H9 (cell line): Measurements from ENCODE around the gene TMEM244. TPM values are rescaled to one million over a fixed set of nuclear protein-coding genes. Genes with fewer than 3 reads are reported as not detected.

Experiments
- DNase-seq: peaks from one replicate; pipeline ENCODE4 v3.0.0-alpha.2; 2017
- H2AFZ ChIP-seq: one replicate; pipeline ENCODE4 v1.6.1; 2013; ENCODE audit warnings: mild to moderate bottlenecking, low read length, control low read depth, moderate library complexity
- H2AK5ac ChIP-seq: 2 replicates; pipeline ENCODE4 v1.6.1; 2013; ENCODE audit warnings: low read length, control low read depth, mixed read lengths; ENCODE audit not compliant: insufficient read length
- H2BK120ac ChIP-seq: one replicate; pipeline ENCODE4 v1.6.1; 2013; ENCODE audit warnings: low read depth, mild to moderate bottlenecking, low read length, control low read depth, inconsistent platforms; ENCODE audit not compliant: poor library complexity, severe bottlenecking
- H2BK12ac ChIP-seq: 2 replicates; pipeline ENCODE4 v1.6.1; 2013; ENCODE audit warnings: low read length, control low read depth, mixed read lengths, low read depth; ENCODE audit not compliant: insufficient read length
- H2BK15ac ChIP-seq: 2 replicates; pipeline ENCODE4 v1.6.1; 2013; ENCODE audit warnings: low read depth, low read length, control low read depth
- H2BK20ac ChIP-seq: one replicate; pipeline ENCODE4 v1.6.1; 2013; ENCODE audit warnings: low read depth, mild to moderate bottlenecking, low read length, control low read depth, inconsistent platforms; ENCODE audit not compliant: poor library complexity, severe bottlenecking
- H2BK5ac ChIP-seq: 2 replicates; pipeline ENCODE4 v1.6.1; 2013; ENCODE audit warnings: low read length, control low read depth, mixed read lengths; ENCODE audit not compliant: insufficient read length
- H3K14ac ChIP-seq: 2 replicates; pipeline ENCODE4 v1.6.1; 2013; ENCODE audit warnings: low read length, control low read depth; ENCODE audit not compliant: insufficient read depth
- H3K18ac ChIP-seq: 2 replicates; pipeline ENCODE4 v1.6.1; 2013; ENCODE audit warnings: low read depth, mild to moderate bottlenecking, mixed read lengths, low read length, control low read depth; ENCODE audit not compliant: insufficient read length
- H3K23ac ChIP-seq: 2 replicates; pipeline ENCODE4 v1.6.1; 2013; ENCODE audit warnings: low read length, control low read depth, mixed read lengths, low read depth; ENCODE audit not compliant: insufficient read length
- H3K23me2 ChIP-seq: 2 replicates; pipeline ENCODE4 v1.6.1; 2013; ENCODE audit warnings: low read depth, mild to moderate bottlenecking, mixed read lengths, low read length, control low read depth; ENCODE audit not compliant: insufficient read length, poor library complexity, severe bottlenecking
- H3K27ac ChIP-seq: 2 replicates; pipeline ENCODE4 v1.5.1; 2013; ENCODE audit warnings: low read length, control low read depth, mixed read lengths, low read depth; ENCODE audit not compliant: insufficient read length
- H3K27me3 ChIP-seq: 2 replicates; pipeline ENCODE4 v1.6.1; 2013; ENCODE audit warnings: low read length, control low read depth, inconsistent platforms; ENCODE audit not compliant: insufficient read depth
- H3K4ac ChIP-seq: 2 replicates; pipeline ENCODE4 v1.6.1; 2013; ENCODE audit warnings: low read depth, mild to moderate bottlenecking, control low read depth, inconsistent platforms, low read length, moderate library complexity
- H3K4me1 ChIP-seq: 2 replicates; pipeline ENCODE4 v1.6.1; 2013; ENCODE audit warnings: low read length, control low read depth, inconsistent platforms; ENCODE audit not compliant: insufficient read depth
- H3K4me2 ChIP-seq: 2 replicates; pipeline ENCODE4 v1.6.1; 2013; ENCODE audit warnings: low read length, control low read depth, mixed read lengths; ENCODE audit not compliant: insufficient read length, insufficient read depth
- H3K56ac ChIP-seq: 2 replicates; pipeline ENCODE4 v1.6.1; 2013; ENCODE audit warnings: low read depth, mild to moderate bottlenecking, mixed read lengths, low read length, control low read depth; ENCODE audit not compliant: insufficient read length
- H3K79me1 ChIP-seq: 2 replicates; pipeline ENCODE4 v1.6.1; 2013; ENCODE audit warnings: low read depth, mild to moderate bottlenecking, moderate library complexity, low read length, control low read depth, inconsistent platforms; ENCODE audit not compliant: insufficient read depth, poor library complexity, severe bottlenecking
- H3K79me2 ChIP-seq: 2 replicates; pipeline ENCODE4 v1.6.1; 2013; ENCODE audit warnings: low read length, control low read depth, inconsistent platforms; ENCODE audit not compliant: insufficient read depth
- H3K9ac ChIP-seq: 2 replicates; pipeline ENCODE4 v1.6.1; 2013; ENCODE audit warnings: low read length, control low read depth, mixed read lengths; ENCODE audit not compliant: insufficient read length; ENCODE audit errors: extremely low read depth
- H3K9me3 ChIP-seq: one replicate; pipeline ENCODE4 v1.6.1; 2013; ENCODE audit warnings: low read depth, low read length, inconsistent platforms; ENCODE audit not compliant: control insufficient read depth
- H3T11ph ChIP-seq: one replicate; pipeline ENCODE4 v1.6.1; 2013; ENCODE audit warnings: mild to moderate bottlenecking, low read length, control low read depth, inconsistent platforms
- H4K20me1 ChIP-seq: one replicate; pipeline ENCODE4 v1.6.1; 2013; ENCODE audit not compliant: control insufficient read depth, insufficient read length, insufficient read depth
- H4K5ac ChIP-seq: 2 replicates; pipeline ENCODE4 v1.6.1; 2013; ENCODE audit warnings: low read depth, mild to moderate bottlenecking, mixed read lengths, low read length, control low read depth; ENCODE audit not compliant: insufficient read length
- H4K8ac ChIP-seq: replicated peaks from 2 replicates; pipeline ENCODE4 v1.6.1; 2013; ENCODE audit warnings: low read length, control low read depth, mixed read lengths, low read depth; ENCODE audit not compliant: insufficient read length
- H4K91ac ChIP-seq: 2 replicates; pipeline ENCODE4 v1.6.1; 2013; ENCODE audit warnings: low read depth, mild to moderate bottlenecking, moderate library complexity, mixed read lengths, low read length, control low read depth; ENCODE audit not compliant: insufficient read length
- H3K27ac Mint-ChIP-seq, 3 experiments: 2 replicates in 2 of 3; 3 replicates in 1 of 3; pipeline ENCODE4 v1.8.0; 2020 to 2021; ENCODE audit warnings: mixed read lengths in 3 of 3, mild to moderate bottlenecking in 1 of 3, moderate library complexity in 1 of 3
- H3K27me3 Mint-ChIP-seq: 2 replicates; pipeline ENCODE4 v1.8.0; 2021; ENCODE audit warnings: low read depth, mild to moderate bottlenecking, moderate library complexity, mixed read lengths
- H3K36me3 Mint-ChIP-seq, 3 experiments: 2 replicates in 2 of 3; 3 replicates in 1 of 3; pipeline ENCODE4 v1.8.0; 2020 to 2021; ENCODE audit warnings: low read depth in 3 of 3, mixed read lengths in 3 of 3; ENCODE audit not compliant: insufficient read depth in 1 of 3
- H3K4me1 Mint-ChIP-seq, 2 experiments: 2 replicates each; pipeline ENCODE4 v1.8.0; 2020; ENCODE audit warnings: mixed read lengths in 2 of 2
- H3K4me3 Mint-ChIP-seq, 2 experiments: 2 replicates in 1 of 2; 3 replicates in 1 of 2; pipeline ENCODE4 v1.8.0; 2020 to 2021; ENCODE audit warnings: mild to moderate bottlenecking in 2 of 2, mixed read lengths in 2 of 2, moderate library complexity in 1 of 2
- H3K9me3 Mint-ChIP-seq, 2 experiments: 2 replicates in 1 of 2; 3 replicates in 1 of 2; pipeline ENCODE4 v1.8.0; 2020; ENCODE audit warnings: mild to moderate bottlenecking in 2 of 2, mixed read lengths in 2 of 2, moderate library complexity in 1 of 2
- WGBS: extraction: QIAGEN DNeasy Blood & Tissue Kit; methylation state at CpG from one replicate; pipeline ENCODE4 v1.1.7; 2013; ENCODE audit warnings: missing lambda C conversion rate, low lambda C conversion rate, mixed read lengths; ENCODE audit not compliant: insufficient read length; ENCODE audit errors: extremely low coverage; 5-methylcytosine and 5-hydroxymethylcytosine counted together
- total RNA-seq: library from RNA; stranded (reverse); gene quantifications from 2 replicates; pipeline ENCODE4 v1.2.1, GENCODE V29; 2021
- TF ChIP-seq, protein P1 (sequence below): fragments of 200-600 bp; sonication (generic); conservative IDR thresholded peaks from 3 replicates; pipeline ENCODE4 v1.8.0; 2021; ENCODE audit warnings: antibody characterized with exemption, mild to moderate bottlenecking

Gene TMEM244
- total RNA-seq, 1 experiment from 2014 or later: not detected

DNA sequence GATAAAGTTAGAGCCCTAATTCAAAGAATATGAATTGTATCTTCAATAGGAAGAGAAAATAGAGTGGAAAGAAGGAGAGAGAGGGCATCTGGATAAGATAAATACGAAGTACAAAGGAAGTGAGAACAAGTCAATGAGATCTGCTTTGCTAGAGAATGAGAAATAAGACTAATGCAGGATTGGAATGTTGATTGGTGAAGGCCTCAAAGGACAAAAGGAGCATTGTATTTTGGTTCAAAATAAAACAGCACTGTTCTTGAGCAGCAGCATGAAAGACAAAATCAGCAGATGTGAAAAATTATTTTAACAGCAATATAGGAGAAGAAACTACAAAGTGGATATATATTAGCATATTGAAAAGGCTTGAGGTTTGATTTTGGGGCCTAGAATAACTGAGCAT lies 5.1 kb upstream of the TMEM244 start:
- Histone ChIP-seq H2BK120ac (no peak overlapping the region), H3K4me2 (no peak overlapping the region), H3K9me3 (no peaks in the 10 kb centered on the region), H3K18ac (no peak overlapping the region), H3K14ac (no peak overlapping the region), H2BK15ac (no peak overlapping the region), H3K27me3 (no peaks in the 10 kb centered on the region), H3K79me2 (no peaks in the 10 kb centered on the region), H3T11ph (no peak overlapping the region), H4K8ac (no peak overlapping the region), H3K79me1 (no peaks in the 10 kb centered on the region), H2BK20ac (no peak overlapping the region), H3K27ac (no peak overlapping the region), H3K23me2 (no peaks in the 10 kb centered on the region), H3K4me1 (no peaks in the 10 kb centered on the region; the same call in 1 of the 2 replicates), H4K91ac (no peak overlapping the region), H2AFZ (no peak overlapping the region), H2BK5ac (no peak overlapping the region), H3K9ac (no peak overlapping the region), H2BK12ac (no peak overlapping the region), H3K56ac (no peak overlapping the region), H3K4ac (no peak overlapping the region), H4K20me1 (no peaks in the 10 kb centered on the region), H3K23ac (no peak overlapping the region), H4K5ac (no peak overlapping the region), H2AK5ac (no peak overlapping the region)
- TF ChIP-seq, protein P1, sequence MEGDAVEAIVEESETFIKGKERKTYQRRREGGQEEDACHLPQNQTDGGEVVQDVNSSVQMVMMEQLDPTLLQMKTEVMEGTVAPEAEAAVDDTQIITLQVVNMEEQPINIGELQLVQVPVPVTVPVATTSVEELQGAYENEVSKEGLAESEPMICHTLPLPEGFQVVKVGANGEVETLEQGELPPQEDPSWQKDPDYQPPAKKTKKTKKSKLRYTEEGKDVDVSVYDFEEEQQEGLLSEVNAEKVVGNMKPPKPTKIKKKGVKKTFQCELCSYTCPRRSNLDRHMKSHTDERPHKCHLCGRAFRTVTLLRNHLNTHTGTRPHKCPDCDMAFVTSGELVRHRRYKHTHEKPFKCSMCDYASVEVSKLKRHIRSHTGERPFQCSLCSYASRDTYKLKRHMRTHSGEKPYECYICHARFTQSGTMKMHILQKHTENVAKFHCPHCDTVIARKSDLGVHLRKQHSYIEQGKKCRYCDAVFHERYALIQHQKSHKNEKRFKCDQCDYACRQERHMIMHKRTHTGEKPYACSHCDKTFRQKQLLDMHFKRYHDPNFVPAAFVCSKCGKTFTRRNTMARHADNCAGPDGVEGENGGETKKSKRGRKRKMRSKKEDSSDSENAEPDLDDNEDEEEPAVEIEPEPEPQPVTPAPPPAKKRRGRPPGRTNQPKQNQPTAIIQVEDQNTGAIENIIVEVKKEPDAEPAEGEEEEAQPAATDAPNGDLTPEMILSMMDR: no peak
- Mint-ChIP-seq H3K27ac (no peak overlapping the region), H3K36me3 (no peaks in the 10 kb centered on the region), H3K27me3 (no peaks in the 10 kb centered on the region), H3K4me3 (no peak overlapping the region), H3K4me1 (peaks cover 6 to 9% of the 10 kb centered on the region in 2 experiments; a peak in 2 of 4 replicates), H3K9me3 (no peaks in the 10 kb centered on the region)
- WGBS: no CpG with 5 or more reads among the region's 1 CpG
- DNase-seq: no peak
